NCI-H748 (cell line): ENCODE results near the gene BTBD9.

Experiments used
- DNase-seq: peaks from one replicate; lab custom pipeline; 2025; ENCODE audit not compliant: unreplicated experiment; lab: John Stamatoyannopoulos, UW

The BTBD9 gene

DNA sequence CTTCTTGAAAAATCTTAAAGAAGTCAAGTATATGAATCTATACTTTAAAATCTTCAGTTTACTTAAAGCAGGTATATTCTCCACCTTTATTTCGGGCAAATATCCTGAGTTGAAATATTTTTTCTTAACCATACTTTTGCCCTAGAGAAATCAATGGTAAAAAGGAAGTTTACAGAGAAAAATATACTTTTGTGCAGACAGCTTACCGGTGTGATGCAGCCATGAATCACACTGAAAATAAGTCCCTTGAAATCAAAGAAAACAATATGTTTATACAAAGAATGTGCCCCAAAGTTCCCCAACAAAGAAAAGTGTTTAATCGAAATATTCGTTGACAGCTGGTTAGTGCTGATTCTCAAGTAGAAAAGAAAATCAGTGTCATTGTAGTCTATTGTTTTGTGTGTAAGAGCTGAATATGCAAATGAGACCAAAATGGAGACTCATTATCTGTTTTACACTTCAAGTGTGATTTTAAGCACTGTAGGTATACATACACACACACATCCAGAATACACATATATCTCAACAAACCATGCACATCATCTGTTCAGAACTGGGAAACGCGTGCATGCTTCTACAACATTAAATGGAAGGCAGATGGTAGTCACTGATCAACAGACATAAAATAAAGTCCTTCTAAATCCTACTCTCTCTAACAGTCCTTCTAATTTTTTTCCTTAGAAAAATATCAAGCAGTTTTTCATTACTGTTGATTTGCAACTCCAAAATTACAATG is 73.3 kb downstream of the BTBD9 start:
- no peak for DNase-seq

DNA sequence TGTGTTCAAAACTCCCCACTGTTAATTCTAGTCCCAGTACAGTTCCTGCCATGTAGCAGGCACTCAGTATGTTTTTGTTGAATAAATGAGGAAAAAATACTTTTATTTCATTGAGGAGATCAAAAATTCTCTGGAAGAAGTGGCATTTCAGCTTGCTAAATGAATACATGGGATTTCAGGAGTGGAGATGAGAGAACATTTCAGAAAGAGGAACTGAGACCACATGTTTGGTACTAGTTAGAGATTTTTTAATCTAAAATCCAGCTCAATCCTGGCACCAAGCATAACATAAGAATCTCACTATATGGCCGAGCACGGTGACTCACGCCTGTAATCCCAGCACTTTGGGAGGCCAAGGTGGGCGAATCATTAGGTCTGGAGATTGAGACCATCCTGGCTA is 75.4 kb downstream of the BTBD9 start:
- no peak for DNase-seq

- DNase-seq, result no peak
Observed at GRCh38 chr6:38555606-38556005, 84.1 kb downstream of the BTBD9 start.

- no peak for DNase-seq
Observed at GRCh38 chr6:38554700-38555413, 84.9 kb downstream of the BTBD9 start.

GRCh38 chr6:38554014-38554413 is 85.7 kb downstream of the BTBD9 start:
- no peak for DNase-seq

- no peak for DNase-seq
Observed at GRCh38 chr6:38552121-38552520, 87.6 kb downstream of the BTBD9 start.

DNA sequence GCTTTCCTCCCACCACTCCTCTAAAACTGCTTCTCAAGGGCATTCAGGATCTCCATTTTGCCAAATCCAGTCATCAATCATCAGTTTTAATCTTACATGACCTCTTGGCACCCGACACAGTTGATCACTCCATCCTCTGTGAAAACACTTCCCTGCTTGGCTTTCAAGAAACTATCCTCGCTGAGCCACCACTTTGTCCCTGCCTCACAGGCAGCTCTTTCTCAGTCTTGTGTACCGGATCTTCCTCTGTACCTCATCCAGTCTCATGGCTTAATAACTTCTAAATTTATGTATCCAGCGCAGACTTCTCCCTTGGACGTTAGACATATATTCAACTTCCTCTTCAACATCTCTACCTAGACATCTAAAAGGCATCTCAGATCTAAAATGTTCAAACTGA is 89.9 kb downstream of the BTBD9 start:
- no peak for DNase-seq

- peak; percentile 23 for DNase-seq
Observed at GRCh38 chr6:38549180-38549579, 90.5 kb downstream of the BTBD9 start.

GRCh38 chr6:38543022-38543421 is 96.7 kb downstream of the BTBD9 start:
- no peak for DNase-seq

- no peak for DNase-seq
Observed at GRCh38 chr6:38542031-38542430, 97.7 kb downstream of the BTBD9 start.

DNA sequence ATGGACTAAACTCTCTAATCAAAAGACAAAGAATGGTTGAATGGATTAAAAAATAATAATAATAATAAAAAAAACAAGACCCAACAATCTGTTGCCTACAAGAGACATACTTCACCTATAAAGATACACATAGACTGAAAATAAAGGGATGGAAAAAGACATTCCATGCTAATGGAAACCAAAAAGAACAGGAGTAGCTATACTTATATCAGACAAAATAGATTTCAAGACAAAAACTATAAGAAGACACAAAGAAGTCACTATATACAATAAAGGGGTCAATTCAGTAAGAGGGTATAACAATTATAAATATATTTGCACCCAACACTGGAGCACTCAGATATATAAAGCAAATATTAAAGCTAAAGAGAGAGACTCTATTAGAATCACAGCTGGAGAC is 106.7 kb downstream of the BTBD9 start:
- DNase-seq, result no peak

- DNase-seq, result no peak
Observed at GRCh38 chr6:38531134-38531533, 108.6 kb downstream of the BTBD9 start.

DNA sequence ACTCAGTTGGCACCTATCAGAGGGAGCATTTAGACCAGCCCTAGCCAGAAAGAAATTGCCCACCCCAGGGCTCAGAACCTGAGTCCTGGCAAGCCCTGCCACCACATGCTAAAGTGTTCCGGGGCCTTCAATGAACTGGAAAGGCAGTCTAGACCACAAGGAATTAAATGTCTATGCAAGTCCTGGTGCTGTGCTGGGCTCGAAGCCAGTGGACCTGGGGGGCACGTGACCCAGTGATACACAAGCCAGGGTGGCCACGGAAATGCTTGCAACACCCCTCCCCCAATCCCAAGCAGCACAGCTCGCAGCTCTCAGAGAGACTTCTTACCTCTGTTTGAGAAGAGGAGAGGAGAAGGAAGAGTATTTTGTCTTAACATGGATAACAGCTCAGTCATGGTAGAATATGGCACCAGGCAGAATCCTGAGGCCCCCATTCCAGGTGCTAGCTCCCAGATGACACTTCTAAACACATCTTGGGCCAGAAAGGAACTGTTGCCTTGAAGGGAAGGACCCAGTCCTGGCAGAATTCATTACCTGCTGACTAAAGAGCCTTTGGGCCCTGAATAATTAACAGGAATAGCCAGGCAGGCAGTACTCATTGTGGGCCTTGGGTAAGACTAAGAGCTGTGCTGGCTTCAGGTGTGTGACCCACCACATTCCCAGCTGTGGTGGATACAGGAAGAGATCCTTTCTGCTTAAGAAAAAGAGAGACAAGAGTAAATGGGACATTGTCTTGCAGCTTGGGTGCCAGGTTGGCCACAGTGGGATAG is 111.3 kb downstream of the BTBD9 start:
- no peak for DNase-seq

DNA sequence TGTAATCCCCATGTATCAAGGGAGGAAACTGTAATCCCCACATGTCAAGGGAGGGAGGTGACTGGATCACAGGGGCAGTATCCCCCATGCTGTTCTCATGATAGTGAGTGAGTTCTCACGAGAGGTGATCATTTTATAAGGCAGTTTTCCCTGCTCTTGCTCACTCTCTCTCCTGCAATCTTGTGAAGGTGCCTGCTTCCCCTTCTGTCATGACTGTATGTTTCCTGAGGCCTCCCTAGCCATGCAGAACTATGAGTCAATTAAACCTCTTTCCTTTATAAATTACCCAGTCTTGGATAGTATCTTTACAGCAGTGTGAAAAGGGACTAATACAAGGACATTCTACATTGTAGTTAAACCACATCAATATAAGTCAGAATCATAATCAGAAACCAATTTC is 112.4 kb downstream of the BTBD9 start:
- DNase-seq, result no peak

DNA sequence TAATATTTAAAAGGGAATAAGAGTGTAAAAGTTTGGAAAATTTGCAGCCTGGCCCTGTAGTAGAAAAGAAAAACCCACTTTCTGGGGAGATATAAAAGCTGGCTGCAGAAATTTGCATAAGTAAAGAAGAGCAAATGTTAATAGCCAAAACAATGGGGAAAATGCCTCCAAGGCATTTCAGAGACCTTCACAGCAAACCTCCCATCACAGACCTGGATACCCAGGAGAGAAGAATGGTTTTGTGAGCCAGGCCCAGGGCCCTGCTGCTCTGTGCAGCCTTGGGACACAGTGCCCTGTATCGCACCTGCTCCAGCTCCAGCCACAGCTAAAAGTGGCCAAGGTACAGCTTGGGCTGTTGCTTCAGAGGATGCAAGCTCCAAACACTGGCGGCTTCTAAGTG is 113.8 kb downstream of the BTBD9 start:
- DNase-seq, result no peak

- no peak for DNase-seq
Observed at GRCh38 chr6:38524436-38525145, 115.1 kb downstream of the BTBD9 start.

DNA sequence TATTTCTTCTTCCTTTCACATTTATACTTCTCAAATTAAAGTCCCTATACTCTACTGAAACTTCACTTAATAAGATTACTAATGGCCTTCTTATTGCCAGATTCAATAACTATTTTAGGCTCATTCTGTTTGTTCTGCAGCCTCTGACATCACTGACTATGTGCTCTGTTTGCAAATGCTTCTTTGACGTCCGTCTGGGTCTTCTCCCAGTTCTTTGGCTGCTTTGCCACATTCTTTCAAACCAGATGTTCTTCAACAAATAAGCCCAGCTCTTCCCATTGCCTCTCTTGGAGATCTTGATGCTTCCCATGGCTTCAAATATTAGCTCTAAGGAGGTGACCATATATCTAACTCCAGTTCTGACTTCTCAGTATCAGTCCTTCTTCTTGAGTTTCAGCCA is 117.4 kb downstream of the BTBD9 start:
- no peak for DNase-seq

DNA sequence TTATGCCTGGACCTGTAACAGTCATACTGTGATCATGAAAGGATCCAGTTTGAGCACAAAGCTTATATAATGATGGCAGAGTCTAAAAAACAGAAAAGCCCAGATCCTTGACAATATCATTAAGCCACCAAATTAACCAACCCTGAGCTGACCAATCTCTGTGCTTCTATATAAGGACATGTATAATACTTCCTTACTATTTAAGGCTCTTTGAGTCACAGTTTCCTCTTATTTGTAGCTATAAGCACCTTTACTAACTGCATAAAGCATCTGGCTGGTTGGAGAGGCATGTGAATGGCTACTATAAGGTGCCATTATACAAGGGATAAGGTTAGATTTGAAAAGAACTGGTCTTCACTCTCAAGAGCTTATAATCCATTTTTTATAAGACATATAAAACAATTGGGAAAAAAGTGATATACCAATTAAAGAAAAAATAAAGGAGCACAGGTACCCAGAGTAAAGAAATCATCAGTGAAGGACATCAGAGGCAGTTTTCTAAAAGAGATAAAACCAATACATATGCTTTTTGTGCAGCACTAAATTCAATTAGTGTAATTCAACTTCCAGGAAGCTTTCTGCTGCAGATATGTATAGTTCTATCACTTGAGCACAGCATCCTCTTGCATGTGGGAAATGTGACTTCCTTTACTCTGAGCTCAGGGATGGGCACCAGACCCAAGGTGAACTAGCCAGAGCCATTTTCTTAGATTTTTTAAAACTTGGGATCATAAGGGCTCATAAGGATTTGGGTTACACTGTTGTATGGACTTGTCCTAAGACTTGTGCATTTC is 121.0 kb downstream of the BTBD9 start:
- no peak for DNase-seq

DNA sequence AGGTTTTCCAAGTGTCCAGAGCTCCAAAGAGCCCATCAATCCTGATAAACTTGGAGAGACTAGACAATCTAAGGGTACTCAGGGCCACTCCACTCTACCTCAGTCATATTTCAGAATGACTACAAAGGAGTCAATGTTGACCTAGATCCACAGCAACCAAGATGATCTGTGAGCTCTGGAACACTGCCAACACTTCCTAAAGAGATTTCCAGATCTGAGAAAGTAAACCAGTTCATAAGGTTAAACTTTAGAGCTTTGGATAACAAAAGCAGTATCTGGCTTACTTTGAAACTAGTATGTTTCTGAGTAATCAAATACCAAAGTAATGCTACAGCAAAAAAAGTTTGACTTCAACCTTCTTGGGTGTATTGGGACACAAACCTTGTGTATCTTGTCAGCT is 122.7 kb downstream of the BTBD9 start:
- no peak for DNase-seq

GRCh38 chr6:38514399-38514798 is 125.3 kb downstream of the BTBD9 start:
- no peak for DNase-seq

GRCh38 chr6:38512211-38512610 is 127.5 kb downstream of the BTBD9 start:
- DNase-seq, result no peak
